GM12878 (cell line): ENCODE results near the gene DDX54.

Experiments
- YBX1 ChIP-seq: fragments of 450-650 bp; IDR thresholded peaks from 2 replicates; pipeline ENCODE4 v1.6.1; 2016; ENCODE audit warnings: antibody characterized with exemption
- ZNF217 ChIP-seq: fragments of 450-650 bp; IDR thresholded peaks from 2 replicates; pipeline ENCODE4 v1.6.1; 2017; ENCODE audit warnings: antibody characterized with exemption, mild to moderate bottlenecking

GRCh38 chr12:113129664-113130456 lies 55.4 kb downstream of the DDX54 start:
- TF ChIP-seq YBX1, result no peak
- no peak for TF ChIP-seq ZNF217
